HG03439 (cell line): Measurements from ENCODE around the gene GFOD2.

ENCODE experiments used
- ATAC-seq: cut with Tn5 transposase; IDR thresholded peaks from one replicate; pipeline ENCODE4 v1.9.1; 2021; ENCODE audit warnings: mild to moderate bottlenecking, moderate library complexity; ENCODE audit not compliant: unreplicated experiment

The GFOD2 gene

DNA sequence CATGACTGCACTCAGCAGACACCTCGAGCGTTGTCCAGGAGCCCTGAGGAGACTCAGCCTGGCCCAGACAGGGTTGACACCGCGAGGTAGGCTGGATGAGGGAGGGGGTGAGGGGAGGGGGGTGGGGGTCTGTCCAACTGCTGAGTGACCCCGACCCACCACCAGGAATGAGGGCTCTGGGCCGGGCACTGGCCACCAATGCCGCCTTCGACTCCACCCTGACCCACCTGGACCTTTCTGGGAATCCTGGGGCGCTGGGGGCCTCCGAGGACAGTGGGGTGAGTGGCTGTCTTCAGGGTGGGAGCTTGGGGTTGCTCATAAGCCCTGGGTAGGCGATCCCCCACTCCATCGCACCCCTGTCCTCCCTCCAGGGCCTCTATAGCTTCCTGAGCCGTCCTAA lies 71.4 kb downstream of the GFOD2 start:
- ATAC-seq: no peak

- no peak for ATAC-seq
Measured at GRCh38 chr16:67647111-67647651, 71.9 kb downstream of the GFOD2 start.

DNA sequence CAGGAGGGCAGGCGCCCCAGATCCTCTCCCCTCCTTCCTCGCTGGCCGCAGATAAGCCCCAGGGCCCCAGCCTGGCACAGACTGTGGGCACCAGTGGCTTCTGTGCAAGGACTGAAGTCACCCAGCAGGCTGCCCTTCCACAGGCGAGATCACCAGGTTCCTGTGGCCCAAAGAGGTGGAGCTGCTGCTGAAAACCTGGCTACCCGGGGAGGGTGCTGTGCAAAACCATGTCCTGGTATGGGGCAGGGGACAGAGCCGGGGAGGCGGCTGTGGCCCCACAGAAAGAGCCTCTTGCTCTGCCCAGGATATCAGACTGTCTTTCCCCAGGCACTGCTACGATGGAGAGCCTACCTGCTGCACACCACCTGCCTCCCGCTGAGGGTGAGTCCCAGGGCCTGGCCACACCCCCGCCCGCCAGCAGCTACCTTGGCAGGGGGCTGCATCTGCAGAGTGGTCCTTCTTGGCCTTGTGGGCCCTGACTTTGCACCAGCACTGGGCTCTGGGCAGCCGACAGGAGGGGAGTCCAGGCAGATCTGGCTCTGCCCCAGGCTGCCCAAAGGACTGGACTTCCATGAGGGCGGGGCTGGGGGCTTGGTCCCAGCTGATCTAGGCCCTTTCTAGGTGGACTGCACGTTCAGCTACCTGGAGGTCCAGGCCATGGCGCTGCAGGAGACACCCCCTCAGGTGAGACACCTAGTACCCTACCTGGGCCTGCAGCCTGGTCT lies 73.6 kb downstream of the GFOD2 start:
- ATAC-seq: no peak

GRCh38 chr16:67644038-67644437 lies 75.1 kb downstream of the GFOD2 start:
- ATAC-seq: no peak

GRCh38 chr16:67641779-67642708 lies 77.1 kb downstream of the GFOD2 start:
- no peak for ATAC-seq

DNA sequence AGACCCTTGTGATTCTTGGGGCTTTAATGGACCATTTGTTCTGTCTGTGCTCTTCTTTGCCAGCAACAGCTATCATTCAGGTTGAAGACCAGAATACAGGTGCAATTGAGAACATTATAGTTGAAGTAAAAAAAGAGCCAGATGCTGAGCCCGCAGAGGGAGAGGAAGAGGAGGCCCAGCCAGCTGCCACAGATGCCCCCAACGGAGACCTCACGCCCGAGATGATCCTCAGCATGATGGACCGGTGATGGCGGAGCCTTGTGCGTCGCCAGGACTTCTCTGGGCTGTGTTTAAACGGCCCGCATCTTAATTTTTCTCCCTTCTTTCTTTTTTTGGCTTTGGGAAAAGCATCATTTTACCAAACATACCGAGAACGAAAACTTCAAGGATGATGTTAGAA lies 81.5 kb downstream of the GFOD2 start:
- no peak for ATAC-seq

- no peak for ATAC-seq
Measured at GRCh38 chr16:67636713-67637112, 82.4 kb downstream of the GFOD2 start.

- ATAC-seq: no peak
Measured at GRCh38 chr16:67632415-67633172, 86.5 kb downstream of the GFOD2 start.

DNA sequence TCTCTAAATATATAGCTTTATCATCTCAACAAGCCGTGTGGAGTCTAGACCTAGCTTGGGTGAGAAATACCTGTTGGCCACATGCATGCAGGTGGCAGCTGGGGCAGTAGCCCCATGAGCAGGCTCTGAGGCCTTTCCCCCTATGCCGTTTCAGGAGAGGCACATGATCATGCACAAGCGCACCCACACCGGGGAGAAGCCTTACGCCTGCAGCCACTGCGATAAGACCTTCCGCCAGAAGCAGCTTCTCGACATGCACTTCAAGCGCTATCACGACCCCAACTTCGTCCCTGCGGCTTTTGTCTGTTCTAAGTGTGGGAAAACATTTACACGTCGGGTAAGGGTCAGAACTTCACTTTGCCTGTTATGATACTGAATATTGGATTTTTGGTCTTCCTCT lies 90.9 kb downstream of the GFOD2 start:
- ATAC-seq: no peak
